LoVo (cell line): ENCODE results near the gene TRIP13.
"Not testable (repeated sequence)": the region's sequence is repeated elsewhere in the genome, so short reads cannot be mapped to it uniquely, and the experiment has no call there.

Source experiments
- DNase-seq: peaks from one replicate; pipeline ENCODE4 v3.0.0-alpha.2; 2016; ENCODE audit warnings: low spot score

The TRIP13 gene

GRCh38 chr5:921456-922435 is 29.1 kb downstream of the TRIP13 start:
- DNase-seq, result no peak

- no peak for DNase-seq
Observed at GRCh38 chr5:922436-923280, 30.0 kb downstream of the TRIP13 start.

GRCh38 chr5:923281-923873 is 30.7 kb downstream of the TRIP13 start:
- peak; percentile 83 for DNase-seq

- DNase-seq, result no peak
Observed at GRCh38 chr5:926417-927171, 33.9 kb downstream of the TRIP13 start.

- DNase-seq, result no peak
Observed at GRCh38 chr5:927172-928015, 34.7 kb downstream of the TRIP13 start.

- DNase-seq, result not testable (repeated sequence)
Observed at GRCh38 chr5:929182-929581, 36.5 kb downstream of the TRIP13 start.

- no peak for DNase-seq
Observed at GRCh38 chr5:929596-929995, 36.9 kb downstream of the TRIP13 start.

- DNase-seq, result peak; percentile 39
Observed at GRCh38 chr5:930866-931265, 38.2 kb downstream of the TRIP13 start.

GRCh38 chr5:931570-932145 is 39.0 kb downstream of the TRIP13 start:
- no peak for DNase-seq

GRCh38 chr5:932151-932627 is 39.5 kb downstream of the TRIP13 start:
- no peak for DNase-seq

- no peak for DNase-seq
Observed at GRCh38 chr5:932628-933250, 40.1 kb downstream of the TRIP13 start.

GRCh38 chr5:933251-933861 is 40.7 kb downstream of the TRIP13 start:
- no peak for DNase-seq

GRCh38 chr5:933951-934350 is 41.3 kb downstream of the TRIP13 start:
- DNase-seq, result not testable (repeated sequence)

GRCh38 chr5:934381-934967 is 41.8 kb downstream of the TRIP13 start:
- DNase-seq, result not testable (repeated sequence)

- no peak for DNase-seq
Observed at GRCh38 chr5:935510-936084, 42.9 kb downstream of the TRIP13 start.

- no peak for DNase-seq
Observed at GRCh38 chr5:936149-937144, 43.8 kb downstream of the TRIP13 start.
